HL-60/S4 treated with retinoic acid at 250 ng/mL for 4 days and 3 days (cell line): ENCODE measurements around the gene PKNOX2.

Experiments used
- in situ Hi-C: fragments of 300-500 bp; cut with MboI; formaldehyde crosslinking; loops from 2 replicates; pipeline ENCODE4 v1.7.0; 2022; ENCODE audit warnings: low sequenced_read_pairs

The PKNOX2 gene

GRCh38 chr11:125451400-125452124 is 287.0 kb downstream of the PKNOX2 start:
- in situ Hi-C loops: no loop called here

GRCh38 chr11:125452125-125452470 is 287.5 kb downstream of the PKNOX2 start:
- in situ Hi-C loops: no loop called here

GRCh38 chr11:125454047-125454446 is 289.5 kb downstream of the PKNOX2 start:
- in situ Hi-C loops: no loop called here

- in situ Hi-C loops: no loop called here
Observed at GRCh38 chr11:125455851-125456250, 291.3 kb downstream of the PKNOX2 start.

- in situ Hi-C loops: no loop called here
Observed at GRCh38 chr11:125457814-125458343, 293.3 kb downstream of the PKNOX2 start.

- in situ Hi-C loops: no loop called here
Observed at GRCh38 chr11:125460275-125460674, 295.7 kb downstream of the PKNOX2 start.

GRCh38 chr11:125463590-125464269 is 299.2 kb downstream of the PKNOX2 start:
- in situ Hi-C loops: no loop called here

GRCh38 chr11:125464270-125464662 is 299.7 kb downstream of the PKNOX2 start:
- in situ Hi-C loops: no loop called here

GRCh38 chr11:125464666-125465065 is 300.1 kb downstream of the PKNOX2 start:
- in situ Hi-C loops: no loop called here

- in situ Hi-C loops: no loop called here
Observed at GRCh38 chr11:125465255-125465654, 300.7 kb downstream of the PKNOX2 start.

GRCh38 chr11:125465701-125466100 is 301.1 kb downstream of the PKNOX2 start:
- in situ Hi-C loops: no loop called here

- in situ Hi-C loops: no loop called here
Observed at GRCh38 chr11:125468025-125468424, 303.5 kb downstream of the PKNOX2 start.

- in situ Hi-C loops: no loop called here
Observed at GRCh38 chr11:125468852-125469251, 304.3 kb downstream of the PKNOX2 start.

- in situ Hi-C loops: no loop called here
Observed at GRCh38 chr11:125470355-125470754, 305.8 kb downstream of the PKNOX2 start.

- in situ Hi-C loops: no loop called here
Observed at GRCh38 chr11:125476721-125477120, 312.2 kb downstream of the PKNOX2 start.

GRCh38 chr11:125479137-125479536 is 314.6 kb downstream of the PKNOX2 start:
- in situ Hi-C loops: no loop called here

- in situ Hi-C loops: no loop called here
Observed at GRCh38 chr11:125481531-125481930, 317.0 kb downstream of the PKNOX2 start.
